K562 (cell line): ENCODE data around the gene STEAP3. TPM values are rescaled to one million over a fixed set of nuclear protein-coding genes. Genes with fewer than 3 reads are reported as not detected.
A peak's percentile ranks its signal among the peaks of the same experiment; 100 is the strongest.

Source experiments
- AFF4 ChIP-seq: sonication (generic); formaldehyde crosslinking; IDR thresholded peaks from 2 replicates; pipeline ENCODE4 v1.8.0; 2023; ENCODE audit warnings: mild to moderate bottlenecking, missing genetic modification reagents
- CBFA2T3 ChIP-seq: fragments of 450-650 bp; IDR thresholded peaks from 2 replicates; pipeline ENCODE4 v1.6.1; 2017
- CBX2 ChIP-seq: fragments of 200-600 bp; sonication (generic); IDR thresholded peaks from one replicate; pipeline ENCODE4 v1.6.1; 2012; ENCODE audit warnings: mild to moderate bottlenecking, low read length, inconsistent platforms; ENCODE audit not compliant: insufficient read depth, poor library complexity, severe bottlenecking
- CREM ChIP-seq: IDR thresholded peaks from 2 replicates; pipeline ENCODE4 v1.6.1; 2014; ENCODE audit warnings: antibody characterized with exemption, low read depth
- EHMT2 ChIP-seq: fragments of 450-650 bp; IDR thresholded peaks from 2 replicates; pipeline ENCODE4 v1.6.1; 2018; ENCODE audit warnings: antibody characterized with exemption
- ELF1 ChIP-seq: fragments of 200-800 bp; sonication (Bioruptor generic); IDR thresholded peaks from 2 replicates; pipeline ENCODE4 v1.6.1; 2016; ENCODE audit warnings: missing genetic modification characterization, missing compliant biosample characterization
- FOSL1 ChIP-seq: fragments of 200-800 bp; sonication (Bioruptor generic); conservative IDR thresholded peaks from 2 replicates; pipeline ENCODE4 v1.6.1; 2016; ENCODE audit warnings: missing genetic modification characterization, missing compliant biosample characterization
- GATAD2B ChIP-seq: fragments of 450-650 bp; IDR thresholded peaks from 2 replicates; pipeline ENCODE4 v1.6.1; 2017; ENCODE audit warnings: mild to moderate bottlenecking, borderline replicate concordance
- HNRNPL ChIP-seq: fragments of 200-400 bp; formaldehyde crosslinking; IDR thresholded peaks from 2 replicates; pipeline ENCODE4 v1.6.1; 2017; ENCODE audit warnings: low read depth, mild to moderate bottlenecking, low read length
- HSF4 ChIP-seq: fragments of 250-450 bp; sonication (Bioruptor Pico); IDR thresholded peaks from 2 replicates; pipeline ENCODE4 v2.1.2; 2022; ENCODE audit warnings: mild to moderate bottlenecking, moderate library complexity, borderline replicate concordance
- LARP7 ChIP-seq: fragments of 450-650 bp; IDR thresholded peaks from 2 replicates; pipeline ENCODE4 v1.6.1; 2016
- MBD1 ChIP-seq: fragments of 250-450 bp; sonication (Bioruptor Pico); IDR thresholded peaks from 2 replicates; pipeline ENCODE4 v1.8.0; 2022; ENCODE audit warnings: inconsistent platforms
- MNT ChIP-seq, 2 experiments: fragments of 450-650 bp; conservative IDR thresholded peaks; 2 replicates each; pipeline ENCODE4 v1.6.1; 2017; ENCODE audit warnings: mild to moderate bottlenecking in 2 of 2, moderate library complexity in 2 of 2
- ZC3H8 ChIP-seq: fragments of 450-650 bp; IDR thresholded peaks from 2 replicates; pipeline ENCODE4 v1.6.1; 2017
- ZFX ChIP-seq: sonication (generic); formaldehyde crosslinking; IDR thresholded peaks from 2 replicates; pipeline ENCODE4 v1.8.0; 2022; ENCODE audit warnings: mild to moderate bottlenecking, missing genetic modification reagents, moderate library complexity
- ZNF224 ChIP-seq: sonication (generic); formaldehyde crosslinking; IDR thresholded peaks from 2 replicates; pipeline ENCODE4 v1.8.0; 2022; ENCODE audit warnings: mild to moderate bottlenecking, missing genetic modification reagents
- ZNF583 ChIP-seq: fragments of 250-450 bp; sonication (Bioruptor Pico); IDR thresholded peaks from 2 replicates; pipeline ENCODE4 v1.4.0; 2020
- polyA plus RNA-seq, 8 experiments: library from polyadenylated mRNA; depleted of rRNA in 4 of 8; stranded (reverse) in 5 of 8; unstranded in 3 of 8; fragments of >200 nt; fragmentation: Nextera tagmentation in 2 of 8; fragmentation: Illumina TruSeq in 1 of 8; extraction: Ambion mirVana in 2 of 8; extraction: Trizol in 1 of 8; gene quantifications; 2 replicates each; pipeline versions ENCODE4 v1.2.1 to v1.2.3, GENCODE V29; 2011 to 2014; ENCODE audit warnings: inconsistent platforms in 1 of 8, missing spikeins in 1 of 8
- total RNA-seq, 7 experiments: library from RNA; depleted of rRNA in 6 of 7; stranded (reverse); fragments of >200 nt in 6 of 7; fragmentation: Illumina TruSeq in 2 of 7; extraction: Trizol in 2 of 7; gene quantifications; 2 replicates each; pipeline versions ENCODE4 v1.2.1 to v1.2.3, GENCODE V29; 2011 to 2021; ENCODE audit warnings: low replicate concordance in 1 of 7
- TF ChIP-seq, protein P1 (sequence below): fragments of 450-650 bp; IDR thresholded peaks from 2 replicates; pipeline ENCODE4 v1.7.0; 2016; ENCODE audit warnings: borderline replicate concordance

The STEAP3 gene
- total and polyA plus RNA-seq, 9 of the 15 experiments (the other 6 are each of a cell fraction or from before 2014, with no cell fraction given), result 1.8 to 31.6 (median 9.0) TPM

- TF ChIP-seq LARP7 (no peak), FOSL1 (no peak), ZFX (CRISPR knock-in tag) (peak; percentile 80), CREM (0 out of 2 replicates have a peak, but pooled peaks have one; percentile 12), GATAD2B (peak; percentile 43; the same call in 1 of the 2 replicates), MNT (conservative IDR thresholded peaks at IDR 0.05) (peak; percentile 87 to 94), HNRNPL (peak; percentile 64), CBFA2T3 (peak; percentile 83), ELF1 (tag) (peak; percentile 16; the same call in 1 of the 2 replicates), MBD1 (no peak), EHMT2 (no peak), ZC3H8 (no peak), ZNF224 (CRISPR knock-in tag) (no peak), ZNF583 (CRISPR knock-in tag) (no peak), CBX2 (no peak), AFF4 (CRISPR knock-in tag) (no peak; the same call in 1 of the 2 replicates), HSF4 (CRISPR knock-in tag) (no peak)
- TF ChIP-seq, protein P1, sequence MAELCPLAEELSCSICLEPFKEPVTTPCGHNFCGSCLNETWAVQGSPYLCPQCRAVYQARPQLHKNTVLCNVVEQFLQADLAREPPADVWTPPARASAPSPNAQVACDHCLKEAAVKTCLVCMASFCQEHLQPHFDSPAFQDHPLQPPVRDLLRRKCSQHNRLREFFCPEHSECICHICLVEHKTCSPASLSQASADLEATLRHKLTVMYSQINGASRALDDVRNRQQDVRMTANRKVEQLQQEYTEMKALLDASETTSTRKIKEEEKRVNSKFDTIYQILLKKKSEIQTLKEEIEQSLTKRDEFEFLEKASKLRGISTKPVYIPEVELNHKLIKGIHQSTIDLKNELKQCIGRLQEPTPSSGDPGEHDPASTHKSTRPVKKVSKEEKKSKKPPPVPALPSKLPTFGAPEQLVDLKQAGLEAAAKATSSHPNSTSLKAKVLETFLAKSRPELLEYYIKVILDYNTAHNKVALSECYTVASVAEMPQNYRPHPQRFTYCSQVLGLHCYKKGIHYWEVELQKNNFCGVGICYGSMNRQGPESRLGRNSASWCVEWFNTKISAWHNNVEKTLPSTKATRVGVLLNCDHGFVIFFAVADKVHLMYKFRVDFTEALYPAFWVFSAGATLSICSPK, result no peak
Observed at GRCh38 chr2:119223521-119224390, at the start of gene STEAP3 (continued).
